Astrocyte of the cerebellum (primary cell): ENCODE results near the gene PREP.

Source experiments
- DNase-seq: peaks from one replicate; pipeline ENCODE4 v3.0.0-alpha.2; 2011; ENCODE audit warnings: low read depth
- H3K4me3 ChIP-seq: 2 replicates; pipeline ENCODE4 v1.5.1; 2011; ENCODE audit warnings: mild to moderate bottlenecking, low read depth, low read length, moderate library complexity
- in situ Hi-C: cut with HindIII; loops from 2 replicates; pipeline ENCODE4 v1.10.0; 2017; ENCODE audit warnings: low sequenced_read_pairs
- TF ChIP-seq, protein P1 (sequence below): IDR thresholded peaks from 2 replicates; pipeline ENCODE4 v1.5.1; 2012; ENCODE audit warnings: low read length, low read depth, moderate library complexity, mild to moderate bottlenecking; ENCODE audit errors: missing control alignments

The PREP gene

DNA sequence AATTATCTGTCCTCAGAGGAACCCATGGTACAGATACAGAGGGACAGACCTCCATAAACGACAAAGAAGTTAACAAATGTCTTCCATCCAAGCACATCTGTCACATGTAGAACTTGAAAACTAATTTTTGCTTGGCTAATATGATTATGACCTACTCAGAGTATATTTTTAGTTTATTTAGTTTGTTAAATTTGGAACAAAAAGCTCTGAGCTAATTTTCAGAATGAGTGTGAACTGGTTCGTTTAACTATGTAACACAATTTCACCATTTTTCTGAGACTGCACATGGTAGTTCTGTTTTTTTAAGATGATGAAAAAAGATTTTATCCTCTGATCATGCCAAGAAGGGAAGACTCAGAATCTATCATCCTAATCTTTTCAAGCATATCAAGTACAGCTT, 34.4 kb upstream of the PREP start:
- no peak overlapping the region for H3K4me3 ChIP-seq
- in situ Hi-C loops = no loop called here
- DNase-seq = no peak
- TF ChIP-seq, protein P1, sequence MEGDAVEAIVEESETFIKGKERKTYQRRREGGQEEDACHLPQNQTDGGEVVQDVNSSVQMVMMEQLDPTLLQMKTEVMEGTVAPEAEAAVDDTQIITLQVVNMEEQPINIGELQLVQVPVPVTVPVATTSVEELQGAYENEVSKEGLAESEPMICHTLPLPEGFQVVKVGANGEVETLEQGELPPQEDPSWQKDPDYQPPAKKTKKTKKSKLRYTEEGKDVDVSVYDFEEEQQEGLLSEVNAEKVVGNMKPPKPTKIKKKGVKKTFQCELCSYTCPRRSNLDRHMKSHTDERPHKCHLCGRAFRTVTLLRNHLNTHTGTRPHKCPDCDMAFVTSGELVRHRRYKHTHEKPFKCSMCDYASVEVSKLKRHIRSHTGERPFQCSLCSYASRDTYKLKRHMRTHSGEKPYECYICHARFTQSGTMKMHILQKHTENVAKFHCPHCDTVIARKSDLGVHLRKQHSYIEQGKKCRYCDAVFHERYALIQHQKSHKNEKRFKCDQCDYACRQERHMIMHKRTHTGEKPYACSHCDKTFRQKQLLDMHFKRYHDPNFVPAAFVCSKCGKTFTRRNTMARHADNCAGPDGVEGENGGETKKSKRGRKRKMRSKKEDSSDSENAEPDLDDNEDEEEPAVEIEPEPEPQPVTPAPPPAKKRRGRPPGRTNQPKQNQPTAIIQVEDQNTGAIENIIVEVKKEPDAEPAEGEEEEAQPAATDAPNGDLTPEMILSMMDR = no peak

GRCh38 chr6:105433723-105434122, 30.8 kb upstream of the PREP start:
- in situ Hi-C loops = no loop called here
- TF ChIP-seq, protein P1 = no peak
- DNase-seq = no peak
- H3K4me3 ChIP-seq = no peak overlapping the region

DNA sequence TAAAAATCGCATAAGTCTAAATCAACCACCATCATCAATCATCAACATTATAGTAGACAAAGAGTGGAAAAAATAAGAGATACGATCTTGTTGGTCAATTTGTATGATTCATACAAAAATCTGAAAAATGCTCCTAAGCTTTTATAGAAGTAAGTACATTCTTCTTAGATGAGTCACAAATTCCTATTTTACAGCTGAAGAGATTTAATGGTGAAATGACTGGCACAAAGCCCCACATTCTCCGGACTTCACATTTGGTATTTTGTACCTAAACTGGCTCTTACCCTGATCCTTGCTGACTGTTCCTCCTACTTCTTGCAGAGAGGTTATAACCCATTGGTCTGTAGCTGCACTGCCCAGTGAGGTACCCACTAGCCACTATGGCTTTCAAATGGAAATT, 29.9 kb upstream of the PREP start:
- H3K4me3 ChIP-seq = no peak overlapping the region
- DNase-seq = peak; percentile 71
- in situ Hi-C loops = no loop called here
- TF ChIP-seq, protein P1 = no peak

- TF ChIP-seq, protein P1 = peak; percentile 43
- in situ Hi-C loops = no loop called here
- DNase-seq = peak; percentile 56
- H3K4me3 ChIP-seq = no peak overlapping the region
Observed at GRCh38 chr6:105431226-105431625, 28.3 kb upstream of the PREP start.

- no peak for DNase-seq
- no peak overlapping the region for H3K4me3 ChIP-seq
- in situ Hi-C loops = no loop called here
- TF ChIP-seq, protein P1 = no peak
Observed at GRCh38 chr6:105430685-105431084, 27.8 kb upstream of the PREP start.

DNA sequence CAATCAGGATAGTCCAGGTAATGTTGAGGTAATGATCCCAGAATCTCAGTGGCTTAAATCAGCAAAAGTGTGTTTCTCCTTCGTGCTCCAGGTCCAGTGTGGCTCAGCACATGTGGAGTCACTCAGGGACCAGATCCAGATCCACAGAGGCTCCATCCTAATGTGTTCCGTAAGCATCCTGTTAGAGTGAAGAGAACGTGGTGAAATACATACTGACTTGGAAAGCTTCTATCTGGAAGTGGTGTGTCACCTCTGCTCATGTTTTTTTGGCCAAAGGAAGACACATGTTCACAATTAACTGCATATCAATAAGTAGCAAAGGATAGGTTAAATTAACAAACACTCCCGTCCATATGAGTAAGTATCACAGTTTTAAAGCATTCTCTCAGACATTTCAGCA, 26.8 kb upstream of the PREP start:
- no peak overlapping the region for H3K4me3 ChIP-seq
- TF ChIP-seq, protein P1 = no peak
- in situ Hi-C loops = no loop called here
- DNase-seq = no peak
